Activated CD4-positive, CD25-positive, alpha-beta regulatory T cell treated with anti-CD3 and anti-CD28 coated beads, Interleukin-2, amount 50 U/mL, for 72 hours (primary cell): ENCODE measurements around the gene LRRC58.

Experiments
- DNase-seq: peaks from one replicate; pipeline ENCODE4 v3.0.0; 2021

LRRC58 gene

DNA sequence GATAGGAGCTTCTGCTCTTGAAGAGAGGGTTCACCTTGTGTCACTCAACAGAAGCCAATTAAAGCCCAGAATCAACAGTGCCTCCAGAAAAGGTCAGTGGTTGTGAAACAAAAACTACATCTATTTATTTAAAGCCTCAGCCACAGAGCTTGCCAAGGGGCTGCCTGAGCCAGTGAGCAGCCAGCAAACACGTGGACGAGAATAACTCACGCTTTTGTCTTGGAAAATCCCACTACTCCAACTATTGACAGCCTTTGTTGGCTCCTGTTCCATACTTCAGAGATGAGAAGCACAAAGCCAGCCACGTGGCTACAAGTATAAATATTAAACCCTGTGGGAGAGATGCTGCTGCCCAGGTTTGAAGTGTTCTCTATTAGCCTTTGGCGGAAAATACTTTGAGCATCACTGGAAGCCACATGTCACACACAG, 74.4 kb downstream of the LRRC58 start:
- DNase-seq: no peak
